H1 (cell line): ENCODE measurements around the gene ARHGEF38. TPM values are rescaled to one million over a fixed set of nuclear protein-coding genes. Genes with fewer than 3 reads are reported as not detected.

Source experiments
- CTCF ChIA-PET: fragments of 300-600 bp; sonication (Branson Sonifier 250); formaldehyde crosslinking; loops from one replicate; lab custom pipeline; 2021; ENCODE audit not compliant: partially characterized antibody; lab: Charles Lee
- POLR2A ChIA-PET: fragments of 300-600 bp; sonication (Branson Sonifier 250); formaldehyde crosslinking; loops from one replicate; lab custom pipeline; 2021; ENCODE audit warnings: inconsistent platforms; ENCODE audit not compliant: partially characterized antibody; lab: Charles Lee
- DNase-seq, 2 experiments: peaks; one replicate each; pipeline versions ENCODE4 v3.0.0 to v3.0.0-alpha.2; 2010 to 2022; ENCODE audit warnings: low spot score in 2 of 2, low read depth in 1 of 2, mixed read lengths in 1 of 2
- FAIRE-seq: peaks from 2 replicates; lab custom pipeline; 2011; peaks lifted over from hg19 to GRCh38; lab: Jason Lieb, UNC
- H2AFZ ChIP-seq: 2 replicates; pipeline ENCODE4 v1.8.1; 2012; ENCODE audit warnings: low read length, inconsistent platforms
- H2AK5ac ChIP-seq: 2 replicates; pipeline ENCODE4 v1.6.1; 2013; ENCODE audit warnings: low read depth, low read length
- H2BK120ac ChIP-seq: replicated peaks from 2 replicates; pipeline ENCODE3; 2013; ENCODE audit warnings: low read depth, low read length, inconsistent platforms
- H2BK12ac ChIP-seq: 2 replicates; pipeline ENCODE4 v1.6.1; 2013; ENCODE audit warnings: low read depth, low read length
- H2BK15ac ChIP-seq: 2 replicates; pipeline ENCODE4 v1.6.1; 2013; ENCODE audit warnings: low read length
- H2BK20ac ChIP-seq: 2 replicates; pipeline ENCODE4 v1.6.1; 2013; ENCODE audit warnings: low read length
- H2BK5ac ChIP-seq: 2 replicates; pipeline ENCODE4 v1.6.1; 2013; ENCODE audit warnings: low read depth, low read length
- H3K14ac ChIP-seq: 2 replicates; pipeline ENCODE4 v1.6.1; 2013; ENCODE audit warnings: inconsistent platforms; ENCODE audit not compliant: insufficient read length
- H3K18ac ChIP-seq: 2 replicates; pipeline ENCODE4 v1.6.1; 2013; ENCODE audit warnings: low read length; ENCODE audit errors: extremely low read depth
- H3K23ac ChIP-seq: 2 replicates; pipeline ENCODE4 v1.6.1; 2013; ENCODE audit warnings: inconsistent platforms; ENCODE audit not compliant: insufficient read length
- H3K23me2 ChIP-seq: 2 replicates; pipeline ENCODE4 v1.6.1; 2013; ENCODE audit warnings: low read depth, low read length
- H3K27ac ChIP-seq: 2 replicates; pipeline ENCODE4 v1.6.1; 2011; ENCODE audit warnings: low read depth, low read length, inconsistent platforms
- H3K27me3 ChIP-seq, 4 experiments: replicated peaks in 1 of 4; 1 replicate in 1 of 4; 2 replicates in 3 of 4; pipeline versions ENCODE4 v1.6.1 to v1.8.1; 2011 to 2013; ENCODE audit warnings: low read length in 3 of 4, mild to moderate bottlenecking in 3 of 4, inconsistent platforms in 2 of 4, mixed read lengths in 2 of 4, moderate library complexity in 1 of 4; ENCODE audit not compliant: control insufficient read depth in 3 of 4, insufficient read depth in 3 of 4; ENCODE audit errors: extremely low read depth in 1 of 4
- H3K36me3 ChIP-seq, 4 experiments: 2 replicates each; pipeline versions ENCODE4 v1.6.1 to v1.8.1; 2011 to 2013; ENCODE audit warnings: mild to moderate bottlenecking in 4 of 4, low read length in 3 of 4, moderate library complexity in 2 of 4, control low read depth in 1 of 4, inconsistent platforms in 1 of 4; ENCODE audit not compliant: insufficient read depth in 4 of 4, control insufficient read depth in 2 of 4
- H3K4ac ChIP-seq: replicated peaks from 2 replicates; pipeline ENCODE3; 2013; ENCODE audit warnings: low read length, low read depth, mixed read lengths, inconsistent platforms; ENCODE audit not compliant: insufficient read length
- H3K4me1 ChIP-seq, 4 experiments: replicated peaks in 1 of 4; 1 replicate in 1 of 4; 2 replicates in 3 of 4; pipeline versions ENCODE4 v1.6.1 to v1.8.1; 2011 to 2013; ENCODE audit warnings: low read length in 3 of 4, inconsistent platforms in 2 of 4, mixed read lengths in 1 of 4; ENCODE audit not compliant: insufficient read depth in 4 of 4, control insufficient read depth in 3 of 4
- H3K4me2 ChIP-seq, 2 experiments: 2 replicates each; pipeline versions ENCODE4 v1.6.1 to v1.8.1; 2011 to 2013; ENCODE audit warnings: low read depth in 2 of 2, low read length in 2 of 2, control low read depth in 1 of 2, inconsistent platforms in 1 of 2, mild to moderate bottlenecking in 1 of 2; ENCODE audit not compliant: insufficient read depth in 1 of 2
- H3K4me3 ChIP-seq, 4 experiments: fragments of 200-600, 300-600 bp in 1 of 4; sonication (generic), shearing (Covaris generic), sonication (Bioruptor Twin) in 1 of 4; 2 replicates each; pipeline versions ENCODE4 v1.5.1 to v1.8.1; 2011 to 2016; ENCODE audit warnings: low read length in 4 of 4, low read depth in 3 of 4, control low read depth in 2 of 4, inconsistent platforms in 2 of 4, mild to moderate bottlenecking in 2 of 4, mixed read lengths in 1 of 4, moderate library complexity in 1 of 4; ENCODE audit not compliant: insufficient read depth in 2 of 4; ENCODE audit errors: extremely low read depth in 1 of 4
- H3K56ac ChIP-seq: replicated peaks from 2 replicates; pipeline ENCODE3; 2013; ENCODE audit warnings: low read depth, mild to moderate bottlenecking, mixed read lengths, low read length, inconsistent platforms; ENCODE audit not compliant: insufficient read length
- H3K79me1 ChIP-seq: 2 replicates; pipeline ENCODE4 v1.6.1; 2013; ENCODE audit warnings: low read depth, low read length, control low read depth
- H3K79me2 ChIP-seq, 2 experiments: 2 replicates each; pipeline versions ENCODE4 v1.6.1 to v1.8.1; 2012 to 2013; ENCODE audit warnings: low read length in 2 of 2, mild to moderate bottlenecking in 2 of 2, inconsistent platforms in 1 of 2; ENCODE audit not compliant: insufficient read depth in 2 of 2, control insufficient read depth in 1 of 2
- H3K9ac ChIP-seq, 4 experiments: replicated peaks in 1 of 4; 1 replicate in 1 of 4; 2 replicates in 3 of 4; pipeline versions ENCODE4 v1.6.1 to v1.8.1; 2011 to 2013; ENCODE audit warnings: low read depth in 3 of 4, low read length in 3 of 4, control low read depth in 2 of 4, mild to moderate bottlenecking in 2 of 4, moderate library complexity in 2 of 4, inconsistent platforms in 1 of 4; ENCODE audit errors: extremely low read depth in 1 of 4
- H3K9me3 ChIP-seq, 2 experiments: 2 replicates each; pipeline versions ENCODE4 v1.6.1 to v1.8.1; 2012 to 2013; ENCODE audit warnings: mild to moderate bottlenecking in 2 of 2, moderate library complexity in 2 of 2, control low read depth in 1 of 2, inconsistent platforms in 1 of 2, low read depth in 1 of 2, low read length in 1 of 2, mixed read lengths in 1 of 2; ENCODE audit not compliant: insufficient read depth in 2 of 2
- H4K20me1 ChIP-seq, 2 experiments: replicated peaks in 1 of 2; 2 replicates each; pipeline versions ENCODE3 to v1.8.1; 2011 to 2013; ENCODE audit warnings: inconsistent platforms in 2 of 2, low read length in 2 of 2, mild to moderate bottlenecking in 1 of 2; ENCODE audit not compliant: insufficient read depth in 2 of 2, control insufficient read depth in 1 of 2
- H4K5ac ChIP-seq: 2 replicates; pipeline ENCODE4 v1.6.1; 2013; ENCODE audit warnings: low read length, low read depth, mixed read lengths, inconsistent platforms; ENCODE audit not compliant: insufficient read length
- H4K8ac ChIP-seq: 2 replicates; pipeline ENCODE4 v1.8.0; 2013; ENCODE audit warnings: mild to moderate bottlenecking, moderate library complexity, low read length, inconsistent platforms; ENCODE audit not compliant: insufficient read depth; ENCODE audit errors: extremely low read depth
- H4K91ac ChIP-seq: replicated peaks from 2 replicates; pipeline ENCODE3; 2013; ENCODE audit warnings: low read length, mixed read lengths, inconsistent platforms; ENCODE audit not compliant: insufficient read length
- WGBS, 2 experiments: shearing (Covaris generic) in 1 of 2; methylation state at CpG; one replicate each; pipeline versions ENCODE4 v1.1.6 to v1.1.7; 2013 to 2015; ENCODE audit warnings: low lambda C conversion rate in 2 of 2, mixed read lengths in 2 of 2, inconsistent platforms in 1 of 2, low coverage in 1 of 2, missing lambda C conversion rate in 1 of 2; ENCODE audit not compliant: insufficient replicate concordance in 2 of 2, insufficient coverage in 1 of 2, insufficient read length in 1 of 2; ENCODE audit errors: extremely low coverage in 1 of 2, missing lambda C conversion rate in 1 of 2; 5-methylcytosine and 5-hydroxymethylcytosine counted together
- polyA plus RNA-seq, 7 experiments: library from polyadenylated mRNA; depleted of rRNA in 3 of 7; stranded (reverse) in 5 of 7; unstranded in 2 of 7; fragments of >200 nt in 5 of 7; fragments of 200-250 nt in 2 of 7; gene quantifications; 1 replicate in 5 of 7; 2 replicates in 1 of 7; 4 replicates in 1 of 7; pipeline versions ENCODE4 v1.2.1 to v1.2.3, GENCODE V29; 2011 to 2013; ENCODE audit warnings: missing spikeins in 2 of 7, mixed read lengths in 2 of 7
- total RNA-seq: library from RNA; stranded (reverse); fragmentation: NEBNext Ultra II Directional; extraction: Animal tissue kit (Norgen Biotek cat#: 25700); gene quantifications from 2 replicates; pipeline ENCODE4 v1.2.1, GENCODE V29; 2021

Gene ARHGEF38
- total and polyA plus RNA-seq, 2 of the 8 experiments (the other 6 are each of a cell fraction or from before 2014, with no cell fraction given) = not detected

DNA sequence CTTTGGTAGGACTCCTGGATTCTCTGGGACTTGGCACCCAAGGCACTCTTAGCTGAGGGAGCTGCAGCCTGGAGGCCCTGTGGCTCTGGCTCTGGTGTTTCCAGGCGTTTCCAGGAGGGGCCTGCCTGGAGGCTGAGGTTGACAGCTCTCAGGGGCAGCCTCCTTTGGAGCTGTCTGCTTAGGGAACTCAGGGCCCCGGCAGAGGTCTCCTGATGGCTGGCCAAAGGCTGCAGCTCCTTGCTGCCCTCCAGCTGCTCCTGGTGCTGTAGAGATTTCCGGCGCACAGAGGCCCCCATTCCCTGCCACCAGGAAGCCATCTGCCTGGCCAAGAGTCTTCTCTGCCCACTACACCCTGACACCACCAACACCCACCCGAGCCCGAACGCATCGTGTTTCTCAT lies 25.3 kb upstream of the ARHGEF38 start:
- H3K27ac ChIP-seq = no peak overlapping the region
- H2AK5ac ChIP-seq = no peak overlapping the region
- H3K4me1 ChIP-seq = no peaks in the 10 kb centered on the region
- H3K4ac ChIP-seq = no peak overlapping the region
- H2BK120ac ChIP-seq = no peak overlapping the region
- H4K91ac ChIP-seq = no peak overlapping the region
- no peaks in the 10 kb centered on the region for H3K9me3 ChIP-seq
- H3K79me2 ChIP-seq = no peaks in the 10 kb centered on the region
- H3K9ac ChIP-seq = no peak overlapping the region
- POLR2A ChIA-PET = no interaction called here
- no peaks in the 10 kb centered on the region for H3K23me2 ChIP-seq
- H4K20me1 ChIP-seq = no peaks in the 10 kb centered on the region
- H2BK5ac ChIP-seq = no peak overlapping the region
- H2AFZ ChIP-seq = no peak overlapping the region
- no peak overlapping the region for H4K5ac ChIP-seq
- no peaks in the 10 kb centered on the region for H3K36me3 ChIP-seq
- no peaks in the 10 kb centered on the region for H3K27me3 ChIP-seq
- no peak overlapping the region for H3K14ac ChIP-seq
- H2BK12ac ChIP-seq = no peak overlapping the region
- CTCF ChIA-PET = interaction anchor here (0.6 to 1.2 kb wide), 4 partner anchors 10 to 1268 kb away, joined by 3 to 4 read pairs (median 3); no protein-coding TSS in a partner anchor
- H3K4me2 ChIP-seq = no peak overlapping the region
- FAIRE-seq = no peak
- H3K23ac ChIP-seq = no peak overlapping the region
- 84% methylated on average over 8 of the region's 8 CpGs; no CpG with 5 or more reads in 1 of the 2 experiments for WGBS, 2 experiments
- no peak overlapping the region; the same call in 1 of the 2 replicates for H4K8ac ChIP-seq
- H3K18ac ChIP-seq = no peak overlapping the region
- H3K4me3 ChIP-seq = no peak overlapping the region
- H2BK15ac ChIP-seq = no peak overlapping the region
- H2BK20ac ChIP-seq = no peak overlapping the region
- no peak overlapping the region for H3K56ac ChIP-seq
- H3K79me1 ChIP-seq = no peaks in the 10 kb centered on the region
- no peak for DNase-seq
